ENCODE data around the gene ZDHHC3. TPM values are rescaled to one million over a fixed set of nuclear protein-coding genes. Genes with fewer than 3 reads are reported as not detected.

The ZDHHC3 gene
- total RNA-seq, 1 experiment from 2014 or later, result 94.7 TPM

- peak; percentile 92 for DNase-seq (ENCODE audit: low spot score)
- no peaks in the 10 kb centered on the region for H3K27me3 ChIP-seq (replicated peaks; ENCODE audit: insufficient read depth, low read depth, low read length, poor library complexity)
- intact Hi-C loops (cut with micrococcal nuclease; ENCODE audit: unreplicated experiment), result no loop called here
- H3K4me1 ChIP-seq (ENCODE audit: insufficient read depth, low read length, poor library complexity, severe bottlenecking), result peaks cover 95% of the 10 kb centered on the region
- H3K4me3 ChIP-seq (ENCODE audit: low read depth, low read length, poor library complexity, severe bottlenecking), result no peak overlapping the region
- BruUV-seq (replicated peaks), result TSS peak; percentile 92
- no peaks in the 10 kb centered on the region for H3K9me3 ChIP-seq (ENCODE audit: low read depth, low read length, poor library complexity, severe bottlenecking)
- H3K27ac ChIP-seq (ENCODE audit: low read depth, low read length, poor library complexity, severe bottlenecking), result peak overlapping the region; percentile 100
- CTCF ChIA-PET, result no interaction called here
- POLR2A ChIA-PET (ENCODE audit: low non-redundant PET), result interaction anchor here (1.2 kb wide), 1 partner anchor 12 kb away, joined by 4 read pairs; no protein-coding TSS in a partner anchor
- no peak for TF ChIP-seq CTCF (conservative IDR thresholded peaks at IDR 0.05; ENCODE audit: low read depth, low read length)
- no peak for TF ChIP-seq EZH2 (IDR thresholded peaks at IDR 0.05; ENCODE audit: borderline replicate concordance, low read depth, low read length, poor library complexity, severe bottlenecking)
- H3K36me3 ChIP-seq (ENCODE audit: insufficient read depth, low read length, poor library complexity, severe bottlenecking), result peaks cover 13% of the 10 kb centered on the region
Measured at GRCh38 chr3:44962621-44963393, 13.2 kb downstream of the ZDHHC3 start.

GRCh38 chr3:44961888-44962287, 14.1 kb downstream of the ZDHHC3 start:
- no TSS peak for BruUV-seq (replicated peaks)
- Histone ChIP-seq H3K4me1 (ENCODE audit: insufficient read depth, low read length, poor library complexity, severe bottlenecking) (peaks cover 94% of the 10 kb centered on the region), H3K36me3 (ENCODE audit: insufficient read depth, low read length, poor library complexity, severe bottlenecking) (peaks cover 13% of the 10 kb centered on the region), H3K27ac (ENCODE audit: low read depth, low read length, poor library complexity, severe bottlenecking) (peak overlapping the region; percentile 97), H3K4me3 (ENCODE audit: low read depth, low read length, poor library complexity, severe bottlenecking) (no peak overlapping the region), H3K27me3 (replicated peaks; ENCODE audit: insufficient read depth, low read depth, low read length, poor library complexity) (no peaks in the 10 kb centered on the region), H3K9me3 (ENCODE audit: low read depth, low read length, poor library complexity, severe bottlenecking) (no peaks in the 10 kb centered on the region)
- DNase-seq (ENCODE audit: low spot score), result peak; percentile 71
- CTCF ChIA-PET, result interaction anchor here (1.3 kb wide), 1 partner anchor 47 kb away, joined by 5 read pairs; no protein-coding TSS in a partner anchor
- POLR2A ChIA-PET (ENCODE audit: low non-redundant PET), result interaction anchor here (1.2 kb wide), 1 partner anchor 11 kb away, joined by 4 read pairs; no protein-coding TSS in a partner anchor
- TF ChIP-seq CTCF (conservative IDR thresholded peaks at IDR 0.05; ENCODE audit: low read depth, low read length) (no peak), EZH2 (IDR thresholded peaks at IDR 0.05; ENCODE audit: borderline replicate concordance, low read depth, low read length, poor library complexity, severe bottlenecking) (no peak)
- intact Hi-C loops (cut with micrococcal nuclease; ENCODE audit: unreplicated experiment), result no loop called here

- no peak for DNase-seq (ENCODE audit: low spot score)
- intact Hi-C loops (cut with micrococcal nuclease; ENCODE audit: unreplicated experiment), result no loop called here
- CTCF ChIA-PET, result no interaction called here
Measured at GRCh38 chr3:44960387-44961026, 15.5 kb downstream of the ZDHHC3 start.

More at GRCh38 chr3:44960387-44961026, 15.5 kb downstream of the ZDHHC3 start:
- BruUV-seq (replicated peaks), result no TSS peak
- H3K27ac ChIP-seq (ENCODE audit: low read depth, low read length, poor library complexity, severe bottlenecking), result peak overlapping the region; percentile 97
- H3K36me3 ChIP-seq (ENCODE audit: insufficient read depth, low read length, poor library complexity, severe bottlenecking), result peaks cover 13% of the 10 kb centered on the region
- TF ChIP-seq CTCF (conservative IDR thresholded peaks at IDR 0.05; ENCODE audit: low read depth, low read length) (no peak), EZH2 (IDR thresholded peaks at IDR 0.05; ENCODE audit: borderline replicate concordance, low read depth, low read length, poor library complexity, severe bottlenecking) (no peak)
- peaks cover 94% of the 10 kb centered on the region for H3K4me1 ChIP-seq (ENCODE audit: insufficient read depth, low read length, poor library complexity, severe bottlenecking)
- POLR2A ChIA-PET (ENCODE audit: low non-redundant PET), result no interaction called here
- H3K27me3 ChIP-seq (replicated peaks; ENCODE audit: insufficient read depth, low read depth, low read length, poor library complexity), result no peaks in the 10 kb centered on the region
- no peak overlapping the region for H3K4me3 ChIP-seq (ENCODE audit: low read depth, low read length, poor library complexity, severe bottlenecking)
- H3K9me3 ChIP-seq (ENCODE audit: low read depth, low read length, poor library complexity, severe bottlenecking), result no peaks in the 10 kb centered on the region

Measured in A673 (cell line).